ENCODE results near the gene CD99.
"Not testable (repeated sequence)": the region's sequence is repeated elsewhere in the genome, so short reads cannot be mapped to it uniquely, and the experiment has no call there.

The CD99 gene

DNA sequence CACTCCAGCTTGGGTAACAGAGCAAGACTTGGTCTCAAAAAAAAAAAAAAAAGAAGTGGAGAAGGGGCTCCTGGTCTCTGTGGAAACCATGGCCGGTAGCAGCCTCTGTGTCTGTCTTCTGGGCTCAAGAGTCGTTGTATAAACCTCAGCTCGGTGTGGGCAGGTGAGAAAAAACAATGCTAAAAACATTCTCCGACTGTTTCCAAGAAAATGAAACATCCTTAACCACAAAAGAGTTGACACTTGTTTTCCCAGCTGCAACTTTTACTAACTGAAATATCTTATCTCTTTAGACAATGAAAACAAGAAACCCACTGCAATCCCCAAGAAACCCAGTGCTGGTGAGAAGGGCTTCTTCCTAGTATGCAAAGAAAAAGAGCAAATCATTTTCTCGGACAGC lies 26.2 kb downstream of the CD99 start:
- DNase-seq (ENCODE audit: low read depth, low spot score) = no peak
- no peak overlapping the region for H3K27ac ChIP-seq

DNA sequence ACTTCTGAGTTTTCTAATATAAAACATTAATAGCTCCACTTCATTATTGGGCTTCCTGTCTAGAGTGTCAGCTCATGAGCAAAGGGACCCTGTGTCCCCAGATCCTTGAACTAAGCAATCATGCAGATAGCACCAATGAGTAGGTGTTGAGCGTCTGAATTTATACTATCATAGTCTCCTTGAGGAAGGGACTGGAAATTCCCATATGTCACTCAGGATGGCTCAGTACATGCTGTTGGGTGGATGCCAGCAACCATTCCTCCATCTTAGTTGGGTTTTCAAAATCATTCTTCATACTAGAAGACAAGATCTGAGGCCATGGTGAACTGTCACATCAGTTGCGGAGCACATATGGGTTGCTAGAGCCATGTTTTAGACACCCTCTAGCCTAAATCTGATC lies 27.7 kb downstream of the CD99 start:
- no peak overlapping the region for H3K27ac ChIP-seq
- no peak for DNase-seq (ENCODE audit: low read depth, low spot score)

- no peak overlapping the region for H3K27ac ChIP-seq
- no peak for DNase-seq (ENCODE audit: low read depth, low spot score)
Measured at GRCh38 chrX:2719774-2720447, 28.8 kb downstream of the CD99 start.

DNA sequence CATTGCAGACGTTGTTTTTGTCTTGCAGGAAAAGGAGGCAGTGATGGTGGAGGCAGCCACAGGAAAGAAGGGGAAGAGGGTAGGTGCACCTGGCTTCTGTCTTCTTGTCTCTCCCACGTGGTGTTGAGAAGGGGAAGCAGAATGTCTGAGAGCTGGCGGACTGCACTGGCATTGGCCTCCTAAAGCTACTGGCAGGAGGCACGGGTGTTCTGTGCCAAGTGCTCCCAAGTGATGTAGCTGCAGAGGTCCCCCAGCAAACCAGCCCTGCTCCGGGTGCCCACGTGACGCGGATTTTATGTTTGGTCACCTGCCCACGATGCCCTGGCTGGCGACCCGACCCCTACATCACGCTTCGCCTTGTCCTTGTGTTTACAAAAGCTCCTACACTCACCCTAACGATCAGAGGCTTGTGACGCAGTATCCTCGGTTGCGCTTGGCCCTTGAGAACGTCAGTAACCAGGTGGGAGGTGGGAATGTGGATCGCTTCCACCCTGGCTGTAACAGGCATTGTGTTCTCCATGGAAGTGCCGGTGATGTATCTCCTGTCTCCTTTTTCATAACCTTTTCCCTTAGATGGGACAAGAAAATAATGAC lies 32.3 kb downstream of the CD99 start:
- DNase-seq (ENCODE audit: low read depth, low spot score) = no peak
- H3K27ac ChIP-seq = no peak overlapping the region

DNA sequence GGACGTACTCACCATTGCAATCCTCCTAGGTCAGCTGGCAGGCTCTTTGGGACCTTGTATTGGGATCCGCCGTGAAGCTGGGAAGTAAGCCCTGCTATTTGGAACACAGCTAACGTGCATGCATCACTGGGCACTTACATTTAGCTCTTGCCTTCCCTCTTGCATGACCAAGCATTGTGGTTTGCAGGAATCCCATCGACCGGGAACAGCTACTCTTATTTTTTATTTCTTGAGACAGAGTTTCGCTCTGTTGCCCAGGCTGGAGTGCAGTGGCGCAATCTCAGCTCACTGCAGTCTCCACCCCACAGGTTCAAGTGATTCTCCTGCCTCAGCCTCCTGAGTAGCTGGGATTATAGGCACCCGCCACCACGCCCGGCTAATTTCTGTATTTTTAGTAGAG lies 36.2 kb downstream of the CD99 start:
- DNase-seq (ENCODE audit: low read depth, low spot score); H3K27ac ChIP-seq: not testable (repeated sequence)

DNA sequence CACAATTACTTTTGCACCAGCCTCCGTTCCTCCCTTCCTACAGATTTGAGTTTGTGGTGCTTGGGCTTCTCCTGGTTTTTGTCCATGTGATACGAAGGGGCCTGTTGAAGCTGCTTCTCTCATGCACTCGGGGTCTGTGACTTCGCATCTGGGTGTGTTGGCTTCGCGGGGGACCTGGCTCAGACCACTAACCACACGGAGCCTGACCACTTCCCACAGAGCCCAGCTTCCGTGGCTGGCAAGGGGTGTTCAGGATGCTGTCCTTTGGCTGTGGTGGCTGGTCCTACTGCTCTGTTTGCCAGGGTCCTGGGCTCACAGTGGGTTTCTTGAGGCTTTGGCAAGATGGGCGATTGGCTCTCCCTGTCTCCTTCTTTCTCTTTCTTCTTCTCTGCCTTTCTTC lies 41.0 kb downstream of the CD99 start:
- H3K27ac ChIP-seq = no peak overlapping the region
- DNase-seq (ENCODE audit: low read depth, low spot score) = no peak

DNA sequence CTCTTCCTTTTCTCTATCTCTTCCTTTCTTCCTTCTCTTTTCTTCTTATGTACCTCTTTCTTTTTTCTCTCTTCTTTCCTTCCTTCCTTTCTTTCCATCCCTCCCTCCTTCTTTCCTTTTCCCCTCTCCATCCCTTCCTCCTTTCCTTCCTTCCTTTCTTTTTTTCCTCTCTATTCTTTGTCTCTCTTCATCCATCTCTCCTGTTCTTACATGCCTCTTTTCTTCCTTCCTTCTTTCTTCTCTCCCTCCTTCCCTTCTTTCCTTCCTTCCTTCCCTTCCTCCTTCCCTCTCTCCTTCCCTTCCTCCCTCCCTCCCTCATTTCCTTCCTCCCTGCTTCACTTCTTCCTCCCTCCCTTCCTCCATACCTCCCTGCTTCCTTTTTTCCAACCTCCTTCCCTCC lies 41.6 kb downstream of the CD99 start:
- no peak overlapping the region for H3K27ac ChIP-seq
- DNase-seq (ENCODE audit: low read depth, low spot score) = no peak

- H3K27ac ChIP-seq = no peak overlapping the region
- no peak for DNase-seq (ENCODE audit: low read depth, low spot score)
Measured at GRCh38 chrX:2733286-2733685, 42.2 kb downstream of the CD99 start.

DNA sequence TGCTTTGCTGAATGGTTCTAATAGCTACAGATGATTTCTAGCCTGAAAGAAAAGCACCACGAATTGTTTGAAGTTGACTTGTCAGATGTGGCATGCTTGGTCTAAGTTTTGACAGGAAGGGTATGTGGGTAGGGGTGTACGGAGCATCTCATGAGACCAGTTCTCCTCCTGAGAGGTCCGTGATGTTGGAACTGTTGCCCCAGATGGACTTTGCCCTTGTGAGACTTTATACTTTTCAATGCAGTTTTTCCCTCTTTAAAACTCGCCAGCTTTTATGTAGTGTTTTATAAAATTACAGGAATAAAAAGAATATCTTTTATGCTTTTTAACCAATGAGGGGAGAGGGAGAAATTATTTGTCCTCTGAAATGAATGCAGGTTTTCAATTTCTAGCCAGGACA lies 44.2 kb downstream of the CD99 start:
- no peak for DNase-seq (ENCODE audit: low read depth, low spot score)

DNA sequence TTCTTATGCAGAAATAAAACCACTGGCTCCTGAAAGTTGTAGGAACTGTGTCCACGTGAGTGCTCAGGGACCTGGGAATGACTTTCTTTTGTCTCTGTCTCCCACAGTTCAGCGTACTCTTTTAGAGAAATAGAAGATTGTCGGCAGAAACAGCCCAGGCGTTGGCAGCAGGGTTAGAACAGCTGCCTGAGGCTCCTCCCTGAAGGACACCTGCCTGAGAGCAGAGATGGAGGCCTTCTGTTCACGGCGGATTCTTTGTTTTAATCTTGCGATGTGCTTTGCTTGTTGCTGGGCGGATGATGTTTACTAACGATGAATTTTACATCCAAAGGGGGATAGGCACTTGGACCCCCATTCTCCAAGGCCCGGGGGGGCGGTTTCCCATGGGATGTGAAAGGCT lies 49.6 kb downstream of the CD99 start:
- DNase-seq (ENCODE audit: low read depth, low spot score) = no peak
- H3K27ac ChIP-seq = no peak overlapping the region

More for the DNA sequence above, 44.2 kb downstream of the CD99 start:
- no peak overlapping the region for H3K27ac ChIP-seq

DNA sequence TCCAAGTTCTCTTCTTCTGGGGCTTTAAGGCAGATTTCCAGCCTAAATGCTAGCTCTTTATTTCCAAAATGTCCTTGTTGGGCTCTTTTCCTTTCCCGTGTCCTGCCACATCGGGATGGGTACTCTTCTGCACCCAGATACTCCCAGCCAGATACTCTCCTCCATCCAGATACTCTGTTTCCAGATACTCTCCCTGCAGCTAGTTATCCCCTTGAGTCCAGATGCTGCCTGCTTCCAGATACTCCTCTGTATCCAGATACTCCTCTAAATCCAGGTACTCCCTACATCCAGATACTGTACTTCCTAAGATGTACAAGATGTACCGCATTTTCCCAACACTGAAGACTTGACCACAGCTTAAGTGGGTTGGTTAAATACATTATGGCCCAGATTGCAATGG lies 50.3 kb downstream of the CD99 start:
- no peak for DNase-seq (ENCODE audit: low read depth, low spot score)
- H3K27ac ChIP-seq = no peak overlapping the region

DNA sequence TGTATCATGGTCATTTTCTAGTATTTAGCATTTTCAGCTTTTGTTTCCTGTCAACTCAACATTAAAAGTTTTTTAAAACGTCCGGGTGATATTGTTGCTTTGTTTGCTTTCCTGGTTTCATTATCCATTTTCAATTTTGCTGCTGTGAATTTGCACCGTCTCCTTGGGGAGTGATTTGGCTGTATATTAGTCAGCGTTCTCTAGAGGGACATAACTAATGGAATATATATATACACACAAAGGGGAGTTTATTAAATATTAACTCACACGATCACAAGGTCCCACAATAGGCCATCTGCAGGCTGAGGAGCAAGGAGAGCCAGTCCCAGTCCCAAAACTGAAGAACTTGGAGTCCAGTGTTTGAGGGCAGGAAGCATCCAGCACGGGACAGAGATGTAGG lies 55.2 kb downstream of the CD99 start:
- not testable (repeated sequence) for DNase-seq (ENCODE audit: low read depth, low spot score); H3K27ac ChIP-seq

GRCh38 chrX:2748171-2748814 lies 57.2 kb downstream of the CD99 start:
- DNase-seq (ENCODE audit: low read depth, low spot score) = peak; percentile 5
- peak overlapping the region; percentile 52 for H3K27ac ChIP-seq

- DNase-seq (ENCODE audit: low read depth, low spot score) = no peak
- peak overlapping the region; percentile 52 for H3K27ac ChIP-seq
Measured at GRCh38 chrX:2748815-2749188, 57.7 kb downstream of the CD99 start.

- H3K27ac ChIP-seq = peak overlapping the region; percentile 58
- DNase-seq (ENCODE audit: low read depth, low spot score) = no peak
Measured at GRCh38 chrX:2751291-2751690, 60.2 kb downstream of the CD99 start.

DNA sequence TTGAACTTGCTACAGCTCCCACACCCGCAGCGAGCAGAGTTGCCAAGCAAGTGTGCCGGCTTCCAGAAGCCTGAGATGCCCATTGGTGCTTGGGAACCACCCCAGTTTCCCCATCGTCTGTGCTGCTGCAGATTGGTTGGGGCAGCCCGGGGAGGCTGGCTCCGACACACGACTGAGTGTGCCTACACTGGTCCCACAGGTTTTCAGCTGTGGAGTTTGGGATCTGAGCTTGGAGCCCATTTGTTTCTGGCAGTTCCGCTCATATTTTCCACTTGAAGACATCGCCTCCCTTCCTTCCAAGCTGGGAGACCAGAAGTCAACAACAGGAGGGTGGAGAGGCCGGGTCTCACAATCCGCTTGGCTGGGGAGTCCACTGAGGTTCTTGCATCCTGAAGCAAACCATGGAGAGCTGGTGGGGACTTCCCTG lies 60.8 kb downstream of the CD99 start, which contains the start of gene XG:
Gene XG (plus strand): TSS at position 167 of the 427 bp plus-strand sequence. CDS start 235 bp downstream, at position 402.
- peak within 1 kb of the TSS; percentile 58 for H3K27ac ChIP-seq
- peak; percentile 6 for DNase-seq (ENCODE audit: low read depth, low spot score)

DNA sequence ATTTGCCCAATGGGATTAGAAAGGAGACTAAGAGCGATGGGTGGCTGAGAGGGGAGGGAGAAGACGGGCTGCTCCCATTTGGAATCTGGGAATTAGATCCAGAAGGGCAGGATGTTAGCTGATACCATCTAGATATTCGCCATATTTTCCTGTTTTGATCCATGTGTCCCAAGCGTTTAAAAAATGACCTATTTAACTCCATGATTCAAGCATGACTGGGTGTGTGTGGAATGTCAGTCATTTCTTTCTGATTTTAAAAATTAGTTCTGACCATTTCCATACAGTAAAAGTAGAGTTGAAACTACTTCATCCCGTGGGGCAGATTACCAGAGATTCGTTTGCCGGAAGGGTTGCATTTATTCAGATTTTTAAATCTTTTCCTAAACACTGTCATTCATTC lies 61.3 kb downstream of the CD99 start:
- DNase-seq (ENCODE audit: low read depth, low spot score) = not testable (repeated sequence)
- H3K27ac ChIP-seq = peak overlapping the region; percentile 58

DNA sequence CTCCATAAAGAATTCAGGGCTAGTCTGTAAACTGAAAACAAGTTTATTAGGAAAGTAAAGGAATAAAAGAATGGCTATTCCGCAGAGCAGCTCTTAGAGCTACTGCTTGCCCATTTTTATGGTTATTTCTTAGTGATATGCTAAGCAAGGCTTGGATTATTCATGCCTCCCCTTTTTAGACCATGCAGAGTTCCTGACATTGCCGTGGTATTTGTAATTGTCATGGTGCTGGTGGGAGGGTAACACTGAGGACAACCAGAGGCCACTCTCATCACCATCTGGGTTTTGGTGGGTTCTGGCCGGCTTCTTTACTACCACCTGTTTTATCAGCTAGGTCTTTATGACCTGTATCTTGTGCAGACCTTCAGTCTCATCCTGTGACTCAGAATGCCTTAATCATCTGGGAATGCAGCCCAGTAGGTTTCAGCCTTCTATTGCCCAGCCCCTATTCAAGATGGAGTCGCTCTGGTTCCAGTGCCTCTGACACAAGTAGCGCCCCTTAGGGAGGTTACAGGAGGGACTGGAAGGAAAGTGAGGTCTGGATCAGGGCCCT lies 64.1 kb downstream of the CD99 start:
- DNase-seq (ENCODE audit: low read depth, low spot score); H3K27ac ChIP-seq: not testable (repeated sequence)

DNA sequence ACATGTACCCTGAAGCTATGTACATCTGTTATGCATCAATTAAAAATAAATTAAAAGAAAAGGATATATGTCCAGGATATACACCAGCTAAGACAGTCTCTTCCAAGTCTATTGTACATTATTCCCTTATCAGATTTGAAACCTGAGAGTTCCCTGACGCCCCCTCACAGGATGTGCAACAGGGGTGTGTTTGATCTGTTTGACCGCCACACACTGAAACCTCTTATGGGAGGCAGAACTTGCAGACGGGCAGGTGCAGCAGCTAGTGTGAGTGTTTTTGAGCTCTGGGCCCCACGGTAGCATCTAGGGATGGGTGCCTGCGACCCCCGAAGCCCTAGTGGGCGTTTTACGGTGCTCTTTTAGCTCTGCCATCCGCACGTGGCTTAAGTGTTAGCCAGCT lies 65.5 kb downstream of the CD99 start:
- no peak overlapping the region for H3K27ac ChIP-seq
- DNase-seq (ENCODE audit: low read depth, low spot score) = no peak

DNA sequence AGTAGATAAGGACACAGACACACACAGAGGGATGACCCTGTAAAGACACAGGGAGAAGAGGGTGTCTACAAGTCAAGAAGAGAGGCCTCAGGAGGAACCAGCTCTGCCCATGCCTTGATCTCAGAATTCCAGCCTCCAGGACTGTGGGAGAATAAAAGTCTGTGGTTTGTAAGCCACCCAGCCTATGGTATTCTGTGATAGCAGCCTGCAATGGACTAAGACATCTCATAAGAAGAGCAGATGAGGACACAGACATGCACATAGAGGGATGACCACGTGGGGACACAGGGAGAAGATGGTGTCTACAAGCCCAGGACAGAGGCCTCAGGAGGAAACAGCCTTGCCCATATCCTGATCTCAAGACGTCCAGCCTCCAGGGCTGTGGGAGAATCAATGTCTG lies 70.2 kb downstream of the CD99 start:
- DNase-seq (ENCODE audit: low read depth, low spot score) = no peak
- H3K27ac ChIP-seq = no peak overlapping the region

GRCh38 chrX:2762671-2763070 lies 71.6 kb downstream of the CD99 start:
- DNase-seq (ENCODE audit: low read depth, low spot score); H3K27ac ChIP-seq: not testable (repeated sequence)

Data from epithelial cell of prostate (primary cell).